VCaP (cell line): ENCODE results near the gene PRICKLE4.
A peak's percentile ranks its signal among the peaks of the same experiment; 100 is the strongest.

Source experiments
- H3K27ac ChIP-seq: fragments of 450-650 bp; 2 replicates; pipeline ENCODE4 v1.5.1; 2017
- CTCF ChIP-seq: fragments of 450-650 bp; conservative IDR thresholded peaks from 2 replicates; pipeline ENCODE4 v1.5.1; 2017; ENCODE audit warnings: mild to moderate bottlenecking, moderate library complexity

Gene PRICKLE4

GRCh38 chr6:41758641-41759035, 21.9 kb upstream of the PRICKLE4 start:
- TF ChIP-seq CTCF = no peak
- H3K27ac ChIP-seq = no peak overlapping the region

GRCh38 chr6:41759106-41759904, 21.3 kb upstream of the PRICKLE4 start:
- TF ChIP-seq CTCF = no peak

GRCh38 chr6:41759905-41760579, 20.5 kb upstream of the PRICKLE4 start:
- no peak for TF ChIP-seq CTCF
- no peak overlapping the region for H3K27ac ChIP-seq

More at GRCh38 chr6:41759106-41759904, 21.3 kb upstream of the PRICKLE4 start:
- no peak overlapping the region for H3K27ac ChIP-seq

- no peak overlapping the region for H3K27ac ChIP-seq
- TF ChIP-seq CTCF = no peak
These were observed 17.1 kb upstream of the PRICKLE4 start for GRCh38 chr6:41763470-41763869.

- H3K27ac ChIP-seq = peak overlapping the region; percentile 89
These were observed 14.4 kb upstream of the PRICKLE4 start for GRCh38 chr6:41766043-41766664.

GRCh38 chr6:41767112-41767833, 13.3 kb upstream of the PRICKLE4 start:
- TF ChIP-seq CTCF = no peak
- H3K27ac ChIP-seq = peak overlapping the region; percentile 89

- TF ChIP-seq CTCF = no peak
- H3K27ac ChIP-seq = peak overlapping the region; percentile 89
These were observed 11.9 kb upstream of the PRICKLE4 start for GRCh38 chr6:41768545-41769308.
